Vagina (tissue), 2 donors: Measurements from ENCODE around the gene KRTAP4-16.
"Not testable (repeated sequence)": the region's sequence is repeated elsewhere in the genome, so short reads cannot be mapped to it uniquely, and the experiment has no call there.

Experiments used
- POLR2A ChIP-seq, 2 donors: fragments of 450-650 bp; IDR thresholded peaks; one replicate each; pipeline ENCODE4 v1.6.1; 2017; ENCODE audit warnings: antibody characterized with exemption in 2 of 2, mild to moderate bottlenecking in 2 of 2, moderate library complexity in 2 of 2
- TF ChIP-seq, protein P1 (sequence below), 3 experiments: fragments of 450-650 bp in 2 of 3; fragments of 200-600 bp in 1 of 3; sonication (generic) in 1 of 3; IDR thresholded peaks; one replicate each; pipeline ENCODE4 v1.5.1; 2017 to 2019; ENCODE audit warnings: antibody characterized with exemption in 3 of 3, mild to moderate bottlenecking in 2 of 3, moderate library complexity in 2 of 3

GRCh38 chr17:41055130-41055529, 46.9 kb downstream of the KRTAP4-16 start, which contains the start of gene KRTAP2-2:
- TF ChIP-seq POLR2A (IDR thresholded peaks at IDR 0.05), result not testable (repeated sequence)
- TF ChIP-seq, protein P1, sequence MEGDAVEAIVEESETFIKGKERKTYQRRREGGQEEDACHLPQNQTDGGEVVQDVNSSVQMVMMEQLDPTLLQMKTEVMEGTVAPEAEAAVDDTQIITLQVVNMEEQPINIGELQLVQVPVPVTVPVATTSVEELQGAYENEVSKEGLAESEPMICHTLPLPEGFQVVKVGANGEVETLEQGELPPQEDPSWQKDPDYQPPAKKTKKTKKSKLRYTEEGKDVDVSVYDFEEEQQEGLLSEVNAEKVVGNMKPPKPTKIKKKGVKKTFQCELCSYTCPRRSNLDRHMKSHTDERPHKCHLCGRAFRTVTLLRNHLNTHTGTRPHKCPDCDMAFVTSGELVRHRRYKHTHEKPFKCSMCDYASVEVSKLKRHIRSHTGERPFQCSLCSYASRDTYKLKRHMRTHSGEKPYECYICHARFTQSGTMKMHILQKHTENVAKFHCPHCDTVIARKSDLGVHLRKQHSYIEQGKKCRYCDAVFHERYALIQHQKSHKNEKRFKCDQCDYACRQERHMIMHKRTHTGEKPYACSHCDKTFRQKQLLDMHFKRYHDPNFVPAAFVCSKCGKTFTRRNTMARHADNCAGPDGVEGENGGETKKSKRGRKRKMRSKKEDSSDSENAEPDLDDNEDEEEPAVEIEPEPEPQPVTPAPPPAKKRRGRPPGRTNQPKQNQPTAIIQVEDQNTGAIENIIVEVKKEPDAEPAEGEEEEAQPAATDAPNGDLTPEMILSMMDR (IDR thresholded peaks at IDR 0.05), result not testable (repeated sequence)
